MM.1S (cell line): ENCODE results near the gene TYW1B.
"Not testable (repeated sequence)": the region's sequence is repeated elsewhere in the genome, so short reads cannot be mapped to it uniquely, and the experiment has no call there.

Experiments used
- DNase-seq: peaks from one replicate; pipeline ENCODE4 v3.0.0-alpha.2; 2015
- H2AFZ ChIP-seq: fragments of 300-600 bp; sonication (generic); 2 replicates; pipeline ENCODE4 v1.6.0; 2016; ENCODE audit warnings: antibody characterized with exemption, low read length
- H3F3A ChIP-seq: fragments of 300-600 bp; sonication (generic); 2 replicates; pipeline ENCODE4 v1.6.1; 2016; ENCODE audit warnings: mild to moderate bottlenecking, antibody characterized with exemption, low read length, moderate library complexity, mixed read lengths; ENCODE audit not compliant: insufficient read depth
- H3K27ac ChIP-seq: fragments of 300-600 bp; sonication (generic); 2 replicates; pipeline ENCODE4 v1.5.1; 2016; ENCODE audit warnings: mild to moderate bottlenecking, low read length
- H3K27me3 ChIP-seq: fragments of 300-600 bp; sonication (generic); replicated peaks from 2 replicates; pipeline ENCODE4 v1.6.0; 2016; ENCODE audit warnings: low read length; ENCODE audit not compliant: insufficient read depth
- H3K36me3 ChIP-seq: fragments of 300-600 bp; sonication (generic); replicated peaks from 2 replicates; pipeline ENCODE4 v1.6.1; 2016; ENCODE audit warnings: mild to moderate bottlenecking, low read length, mixed read lengths; ENCODE audit not compliant: insufficient read depth
- H3K4me1 ChIP-seq: fragments of 300-600 bp; sonication (generic); 2 replicates; pipeline ENCODE4 v1.6.1; 2016; ENCODE audit warnings: low read length, mixed read lengths
- H3K4me2 ChIP-seq: fragments of 300-600 bp; sonication (generic); 2 replicates; pipeline ENCODE4 v1.6.0; 2016; ENCODE audit warnings: low read depth, low read length
- H3K4me3 ChIP-seq: fragments of 300-600 bp; sonication (generic); 2 replicates; pipeline ENCODE4 v1.5.1; 2016; ENCODE audit warnings: low read length, mixed read lengths
- H3K79me2 ChIP-seq: fragments of 300-600 bp; sonication (generic); 2 replicates; pipeline ENCODE4 v1.6.1; 2016; ENCODE audit warnings: mixed run types, low read length, mixed read lengths
- H3K9ac ChIP-seq: fragments of 300-600 bp; sonication (generic); 2 replicates; pipeline ENCODE4 v1.6.1; 2016; ENCODE audit warnings: low read length, mixed read lengths
- H3K9me2 ChIP-seq: fragments of 300-600 bp; sonication (generic); replicated peaks from 2 replicates; pipeline ENCODE4 v1.6.1; 2016; ENCODE audit warnings: mild to moderate bottlenecking, low read length, mixed read lengths; ENCODE audit not compliant: insufficient read depth
- H3K9me3 ChIP-seq: fragments of 300-600 bp; sonication (generic); replicated peaks from 2 replicates; pipeline ENCODE4 v1.6.1; 2016; ENCODE audit warnings: mild to moderate bottlenecking, low read length, mixed read lengths; ENCODE audit not compliant: insufficient read depth
- H4K20me1 ChIP-seq: fragments of 300-600 bp; sonication (generic); 2 replicates; pipeline ENCODE4 v1.6.1; 2016; ENCODE audit warnings: mild to moderate bottlenecking, low read length, moderate library complexity, mixed read lengths; ENCODE audit not compliant: insufficient read depth
- EZH2 ChIP-seq: fragments of 300-600 bp; sonication (generic); optimal IDR thresholded peaks from 2 replicates; pipeline ENCODE3; 2017; ENCODE audit warnings: low read depth, mild to moderate bottlenecking, antibody characterized with exemption, low read length, mixed read lengths
- EZH2phosphoT487 ChIP-seq: fragments of 300-600 bp; sonication (generic); IDR thresholded peaks from 2 replicates; pipeline ENCODE4 v1.6.1; 2018; ENCODE audit warnings: antibody characterized with exemption, low read length
- TF ChIP-seq, protein P1 (sequence below): fragments of 300-600 bp; sonication (generic); IDR thresholded peaks from 2 replicates; pipeline ENCODE4 v1.5.1; 2016; ENCODE audit warnings: antibody characterized with exemption, low read length, mixed read lengths

TYW1B gene

DNA sequence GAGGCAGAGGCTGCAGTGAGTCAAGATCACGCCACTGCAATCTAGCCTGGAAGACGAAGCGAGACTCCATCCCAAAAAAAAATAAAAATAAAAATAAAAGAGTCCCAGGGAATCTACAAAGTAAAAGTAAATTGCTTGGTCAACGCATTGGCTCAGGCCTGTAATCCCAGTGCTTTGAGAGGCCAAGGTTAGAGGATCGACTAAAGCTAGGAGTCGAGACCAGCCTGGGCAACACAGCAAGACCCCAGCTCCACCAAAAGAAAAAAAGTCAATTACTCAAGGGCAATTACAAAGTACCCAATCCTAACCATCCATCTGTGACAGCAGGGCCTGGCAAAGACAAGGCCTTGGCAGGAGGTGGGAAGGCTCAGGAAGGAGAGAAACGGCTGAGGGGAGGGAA lies 288.3 kb downstream of the TYW1B start:
- no peaks in the 10 kb centered on the region for H3K4me1 ChIP-seq
- H2AFZ ChIP-seq, result no peak overlapping the region
- H3F3A ChIP-seq, result no peaks in the 10 kb centered on the region
- no peaks in the 10 kb centered on the region for H3K9me2 ChIP-seq
- H3K4me2 ChIP-seq, result no peak overlapping the region
- no peaks in the 10 kb centered on the region for H3K36me3 ChIP-seq
- H3K9ac ChIP-seq, result no peak overlapping the region
- H3K27ac ChIP-seq, result no peak overlapping the region
- H3K9me3 ChIP-seq, result no peaks in the 10 kb centered on the region
- H3K27me3 ChIP-seq, result no peaks in the 10 kb centered on the region
- H3K79me2 ChIP-seq, result no peaks in the 10 kb centered on the region
- TF ChIP-seq, protein P1, sequence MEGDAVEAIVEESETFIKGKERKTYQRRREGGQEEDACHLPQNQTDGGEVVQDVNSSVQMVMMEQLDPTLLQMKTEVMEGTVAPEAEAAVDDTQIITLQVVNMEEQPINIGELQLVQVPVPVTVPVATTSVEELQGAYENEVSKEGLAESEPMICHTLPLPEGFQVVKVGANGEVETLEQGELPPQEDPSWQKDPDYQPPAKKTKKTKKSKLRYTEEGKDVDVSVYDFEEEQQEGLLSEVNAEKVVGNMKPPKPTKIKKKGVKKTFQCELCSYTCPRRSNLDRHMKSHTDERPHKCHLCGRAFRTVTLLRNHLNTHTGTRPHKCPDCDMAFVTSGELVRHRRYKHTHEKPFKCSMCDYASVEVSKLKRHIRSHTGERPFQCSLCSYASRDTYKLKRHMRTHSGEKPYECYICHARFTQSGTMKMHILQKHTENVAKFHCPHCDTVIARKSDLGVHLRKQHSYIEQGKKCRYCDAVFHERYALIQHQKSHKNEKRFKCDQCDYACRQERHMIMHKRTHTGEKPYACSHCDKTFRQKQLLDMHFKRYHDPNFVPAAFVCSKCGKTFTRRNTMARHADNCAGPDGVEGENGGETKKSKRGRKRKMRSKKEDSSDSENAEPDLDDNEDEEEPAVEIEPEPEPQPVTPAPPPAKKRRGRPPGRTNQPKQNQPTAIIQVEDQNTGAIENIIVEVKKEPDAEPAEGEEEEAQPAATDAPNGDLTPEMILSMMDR, result no peak
- TF ChIP-seq EZH2phosphoT487, result no peak
- TF ChIP-seq EZH2, result no peak
- H3K4me3 ChIP-seq, result no peak overlapping the region
- no peaks in the 10 kb centered on the region for H4K20me1 ChIP-seq
- DNase-seq, result no peak

DNA sequence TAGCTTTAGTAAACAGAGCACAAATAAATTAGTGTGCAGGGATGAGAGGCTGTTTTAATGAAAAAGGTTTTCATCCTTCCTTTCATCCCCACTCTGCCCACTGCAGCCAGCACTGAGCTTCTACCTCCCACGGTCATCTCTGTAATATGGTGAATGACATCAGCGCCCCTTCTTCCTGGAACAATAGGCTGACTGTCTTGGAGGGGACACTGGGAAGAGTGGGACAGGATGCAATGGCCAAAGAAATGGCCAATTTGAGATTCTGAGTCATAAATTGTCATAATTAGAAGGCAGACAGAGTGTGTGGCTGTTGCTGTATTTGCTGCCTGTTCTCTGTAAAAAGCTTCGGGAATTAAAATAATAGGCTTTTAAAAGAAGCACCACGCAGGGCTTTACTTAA lies 289.1 kb downstream of the TYW1B start:
- TF ChIP-seq EZH2phosphoT487 (no peak), EZH2 (no peak)
- TF ChIP-seq, protein P1, result no peak
- no peak for DNase-seq
- Histone ChIP-seq H3K4me3 (no peak overlapping the region), H3F3A (no peaks in the 10 kb centered on the region), H3K79me2 (no peaks in the 10 kb centered on the region), H3K27ac (no peak overlapping the region), H3K4me1 (no peaks in the 10 kb centered on the region), H3K9me2 (no peaks in the 10 kb centered on the region), H2AFZ (no peak overlapping the region), H4K20me1 (no peaks in the 10 kb centered on the region), H3K36me3 (no peaks in the 10 kb centered on the region), H3K9me3 (no peaks in the 10 kb centered on the region), H3K4me2 (no peak overlapping the region), H3K9ac (no peak overlapping the region), H3K27me3 (no peaks in the 10 kb centered on the region)

DNA sequence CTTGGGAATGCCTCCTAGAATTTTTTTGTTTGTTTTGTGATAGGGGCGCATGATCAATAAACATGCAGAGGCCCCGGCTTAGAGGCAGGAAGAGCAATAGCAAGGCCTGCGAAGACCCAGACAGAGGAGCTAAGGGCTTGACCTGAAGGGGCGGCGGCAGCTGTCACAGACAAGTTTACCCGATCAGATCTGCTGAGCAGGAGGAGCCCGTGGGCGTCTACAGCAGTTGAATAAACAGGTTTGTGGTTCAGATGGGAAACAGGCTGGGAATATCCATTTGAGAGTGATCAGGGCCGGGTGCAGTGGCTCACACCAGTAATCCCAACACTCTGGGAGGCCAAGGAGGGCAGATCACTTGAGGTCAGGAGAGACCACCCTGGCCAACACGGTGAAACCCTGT lies 289.9 kb downstream of the TYW1B start:
- Histone ChIP-seq H3K27ac (no peak overlapping the region), H3K9me2 (no peaks in the 10 kb centered on the region), H3K27me3 (no peaks in the 10 kb centered on the region), H4K20me1 (no peaks in the 10 kb centered on the region), H3K79me2 (no peaks in the 10 kb centered on the region), H3K9me3 (no peaks in the 10 kb centered on the region), H2AFZ (no peak overlapping the region), H3K36me3 (no peaks in the 10 kb centered on the region), H3K9ac (no peak overlapping the region), H3K4me2 (no peak overlapping the region), H3K4me3 (no peak overlapping the region), H3F3A (no peaks in the 10 kb centered on the region), H3K4me1 (no peaks in the 10 kb centered on the region)
- TF ChIP-seq EZH2phosphoT487 (no peak), EZH2 (no peak)
- TF ChIP-seq, protein P1, result no peak
- DNase-seq, result no peak

DNA sequence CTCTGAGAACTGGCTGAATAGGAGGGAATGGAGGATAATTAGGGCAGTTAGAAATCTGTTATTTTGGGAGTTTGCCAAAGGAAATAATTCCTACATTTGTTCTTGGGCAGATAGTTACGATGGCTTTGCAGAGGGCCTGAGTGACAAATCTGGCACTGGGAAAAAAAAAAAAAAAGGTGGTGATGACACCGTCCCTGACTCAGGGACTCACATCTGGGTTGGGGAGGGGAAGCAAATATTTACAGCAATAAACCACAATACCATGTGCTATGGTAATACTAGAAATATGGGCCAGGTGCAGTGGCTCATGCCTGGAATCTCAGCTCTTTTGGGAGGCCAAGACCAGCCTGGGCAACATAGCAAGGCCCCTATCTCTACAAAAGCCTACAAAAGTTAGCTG lies 292.0 kb downstream of the TYW1B start:
- not testable (repeated sequence) for H3F3A ChIP-seq, H3K4me1 ChIP-seq

DNA sequence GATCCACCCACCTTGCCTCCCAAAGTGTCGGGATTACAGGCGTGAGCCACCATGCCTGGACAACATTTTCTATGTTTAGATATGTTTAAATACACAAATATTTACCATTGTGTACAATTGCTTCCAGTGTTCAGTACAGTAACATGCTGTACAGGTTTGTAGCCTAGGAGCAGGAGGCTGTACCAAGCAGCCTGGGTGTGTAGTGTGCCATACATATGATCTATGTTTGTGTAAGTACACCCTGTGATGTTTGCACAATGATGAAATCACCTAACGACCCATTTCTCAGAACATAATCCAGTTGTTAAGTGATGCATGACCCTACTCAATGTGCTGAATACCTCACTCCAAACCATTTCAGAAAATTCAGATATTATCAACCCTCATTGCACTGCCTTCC lies 297.0 kb downstream of the TYW1B start:
- DNase-seq, result not testable (repeated sequence)

More for the DNA sequence above, 292.0 kb downstream of the TYW1B start:
- not testable (repeated sequence) for H4K20me1 ChIP-seq, H2AFZ ChIP-seq, H3K79me2 ChIP-seq, H3K27me3 ChIP-seq, H3K9me2 ChIP-seq, H3K9ac ChIP-seq, H3K4me2 ChIP-seq, H3K27ac ChIP-seq, H3K36me3 ChIP-seq, H3K9me3 ChIP-seq, H3K4me3 ChIP-seq, DNase-seq

More for the DNA sequence above, 297.0 kb downstream of the TYW1B start:
- H4K20me1 ChIP-seq, H3K27ac ChIP-seq, H3K9me3 ChIP-seq, H3K27me3 ChIP-seq, H3K9me2 ChIP-seq, H3K36me3 ChIP-seq, H3K4me3 ChIP-seq, H3K4me2 ChIP-seq, H3F3A ChIP-seq, H2AFZ ChIP-seq, H3K4me1 ChIP-seq, H3K79me2 ChIP-seq, H3K9ac ChIP-seq: not testable (repeated sequence)
